ENCODE measurements around the gene MOSMO.
A peak's percentile ranks its signal among the peaks of the same experiment; 100 is the strongest.

MOSMO gene

DNA sequence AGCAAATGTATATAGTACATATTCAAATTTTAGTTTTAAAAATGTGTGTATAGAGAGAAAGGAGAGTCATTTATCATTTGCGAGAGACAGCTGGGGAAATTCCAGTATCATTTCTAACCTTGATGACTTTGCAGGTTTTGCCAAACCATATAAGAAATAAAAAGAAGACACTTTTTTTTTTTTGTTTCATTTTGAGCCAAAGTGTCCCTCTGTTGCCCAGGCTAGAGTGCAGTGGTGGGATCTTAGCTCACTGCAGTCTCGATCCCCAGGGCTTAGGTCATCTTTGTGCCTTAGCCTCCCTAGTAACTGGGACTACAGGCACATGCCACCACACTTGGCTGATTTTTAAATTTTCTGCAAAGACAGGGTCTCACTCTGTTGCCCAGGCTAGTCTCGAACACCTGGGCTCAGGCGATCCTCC, 46.0 kb downstream of the MOSMO start:
- no peak for DNase-seq

DNA sequence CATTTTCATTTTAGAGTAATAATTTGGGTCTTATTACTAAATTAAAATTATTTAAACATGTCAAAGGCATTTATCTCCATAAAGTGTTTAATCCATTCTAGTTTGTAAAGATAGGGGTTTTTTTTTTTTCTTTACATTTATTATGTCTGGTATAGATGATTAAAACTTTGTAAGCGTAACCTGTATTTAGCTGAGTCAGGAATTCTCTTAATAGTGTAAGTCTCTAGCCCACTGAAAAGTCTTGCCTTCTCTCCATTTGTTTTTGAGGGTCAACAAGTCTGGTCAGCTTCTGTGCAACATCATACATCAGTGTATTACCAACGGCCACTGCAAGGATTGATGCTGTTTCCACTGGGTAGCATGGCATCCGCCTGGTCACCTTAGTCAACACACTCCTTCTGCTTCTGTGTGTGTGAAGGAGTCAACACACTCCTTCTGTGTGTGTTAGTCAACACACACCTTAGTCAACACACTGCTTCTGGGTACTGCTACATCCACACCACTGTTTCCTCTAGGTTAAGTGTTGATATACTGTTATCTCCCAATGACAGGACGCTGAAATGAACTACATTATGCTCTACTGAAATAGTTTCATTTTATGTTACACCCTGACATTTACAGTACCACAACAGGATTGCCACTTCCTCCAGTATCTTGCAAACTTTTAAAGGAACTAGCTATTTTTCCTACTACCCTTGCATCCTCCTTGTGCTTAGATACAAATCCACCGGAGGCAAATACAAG, 47.1 kb downstream of the MOSMO start:
- DNase-seq = no peak

DNA sequence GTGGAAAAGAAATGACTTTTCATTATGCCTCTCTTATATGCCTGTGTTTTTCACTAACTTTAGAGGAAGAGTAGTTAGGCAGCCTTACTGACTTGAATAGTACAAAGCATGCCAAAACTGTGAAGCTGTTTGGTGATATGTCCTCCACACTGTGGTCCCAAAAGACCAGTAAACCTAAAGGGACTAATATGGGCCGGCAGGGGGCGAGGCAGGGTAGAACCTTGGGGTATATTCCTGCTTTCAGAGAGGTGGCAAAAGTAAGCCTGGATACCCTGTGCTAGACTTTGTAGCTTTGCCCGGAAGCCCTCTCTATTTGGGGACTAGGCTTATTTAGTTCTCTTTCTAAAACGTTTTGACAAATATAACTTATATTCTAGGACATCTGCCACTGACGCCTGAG, 48.0 kb downstream of the MOSMO start:
- no peak for DNase-seq

DNA sequence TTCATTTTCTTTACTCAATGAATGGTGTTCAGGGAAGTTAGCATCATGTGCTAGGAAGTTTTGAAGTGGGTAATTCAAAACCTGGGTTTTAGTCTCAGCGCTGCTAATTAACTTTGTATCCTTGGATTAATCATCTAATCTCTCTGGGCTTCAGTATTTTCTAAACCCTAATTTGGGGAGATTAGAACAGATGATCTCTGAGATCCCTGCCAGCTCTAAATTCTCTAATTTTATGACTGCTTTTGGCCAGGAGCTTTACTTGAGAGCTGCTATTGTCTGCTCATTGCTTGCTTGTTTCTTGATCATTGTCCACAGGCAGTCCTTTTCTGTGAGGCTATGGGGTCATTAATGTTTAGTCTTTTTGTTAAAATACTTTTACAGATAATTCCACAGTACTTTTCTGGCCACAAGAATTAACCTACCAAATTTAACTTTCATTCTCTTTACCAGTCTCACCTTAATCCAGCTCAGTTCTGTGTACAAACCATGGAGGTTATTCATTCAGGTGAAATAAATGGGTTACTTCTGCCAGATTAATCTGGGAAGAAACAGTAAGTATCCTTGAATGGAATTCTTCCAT, 56.1 kb downstream of the MOSMO start:
- DNase-seq = no peak

DNA sequence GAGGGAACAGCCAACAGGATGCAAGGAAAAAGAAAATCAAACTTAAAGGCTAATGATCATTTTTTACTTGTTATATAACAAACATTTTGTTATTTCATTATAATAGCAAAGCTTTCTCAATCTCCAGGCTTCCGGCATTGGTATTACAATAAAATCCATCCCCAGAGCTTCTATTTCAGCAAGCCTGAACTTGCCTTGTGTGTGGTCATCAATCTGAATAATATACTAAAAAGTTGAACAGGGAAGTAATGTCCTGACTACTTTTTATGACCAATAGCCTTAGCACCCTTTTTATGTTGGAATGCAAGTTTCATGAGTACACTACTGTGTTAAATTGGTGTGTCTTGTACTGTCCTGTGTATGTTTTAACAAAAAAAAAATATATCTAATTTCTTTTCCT, 57.3 kb downstream of the MOSMO start:
- DNase-seq = no peak

DNA sequence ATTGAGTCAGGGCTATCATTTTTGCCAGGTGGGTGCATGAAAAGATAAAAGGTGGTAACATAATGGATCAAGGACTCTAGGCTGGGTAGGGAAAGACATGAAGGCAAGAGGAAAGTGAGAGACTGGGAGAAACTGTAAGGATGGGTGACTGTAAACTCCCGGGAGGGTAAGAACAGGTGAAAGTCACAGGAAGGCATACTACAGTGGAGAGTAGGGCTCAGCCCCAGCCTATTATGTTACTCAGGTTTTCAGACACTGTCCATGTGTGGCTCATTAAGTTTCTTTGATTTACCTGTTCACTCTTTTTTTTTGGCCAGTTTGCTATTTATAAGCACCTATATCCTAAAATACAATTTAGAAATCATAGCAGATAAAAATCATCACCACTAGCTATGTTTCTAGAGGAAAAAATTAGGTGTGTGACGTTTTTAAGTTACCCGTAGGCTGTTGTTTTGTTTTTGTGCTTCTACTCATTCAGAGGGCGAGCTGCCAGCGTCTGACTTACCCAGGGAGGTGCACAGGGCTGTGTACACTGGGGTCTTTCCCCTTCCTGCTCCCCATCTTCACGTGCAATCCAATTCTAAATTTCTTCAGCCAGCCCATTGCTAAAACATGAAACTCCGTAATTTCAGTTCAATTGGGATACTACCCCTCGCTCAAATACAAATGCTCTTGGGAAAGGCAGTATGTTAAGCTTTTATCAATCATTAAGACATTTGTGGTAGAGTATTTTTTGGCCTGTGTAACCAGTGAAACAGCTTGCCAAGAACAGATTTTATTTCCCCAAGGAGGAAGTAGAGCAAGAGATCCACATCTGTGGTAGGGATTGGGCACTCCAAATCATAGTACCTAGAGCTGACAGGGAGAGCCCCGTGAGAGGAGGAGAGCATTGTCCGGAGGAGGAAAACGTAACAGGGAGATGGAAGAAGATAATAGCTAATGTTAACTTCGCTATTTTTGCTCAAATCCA, 62.7 kb downstream of the MOSMO start:
- no peak for DNase-seq

DNA sequence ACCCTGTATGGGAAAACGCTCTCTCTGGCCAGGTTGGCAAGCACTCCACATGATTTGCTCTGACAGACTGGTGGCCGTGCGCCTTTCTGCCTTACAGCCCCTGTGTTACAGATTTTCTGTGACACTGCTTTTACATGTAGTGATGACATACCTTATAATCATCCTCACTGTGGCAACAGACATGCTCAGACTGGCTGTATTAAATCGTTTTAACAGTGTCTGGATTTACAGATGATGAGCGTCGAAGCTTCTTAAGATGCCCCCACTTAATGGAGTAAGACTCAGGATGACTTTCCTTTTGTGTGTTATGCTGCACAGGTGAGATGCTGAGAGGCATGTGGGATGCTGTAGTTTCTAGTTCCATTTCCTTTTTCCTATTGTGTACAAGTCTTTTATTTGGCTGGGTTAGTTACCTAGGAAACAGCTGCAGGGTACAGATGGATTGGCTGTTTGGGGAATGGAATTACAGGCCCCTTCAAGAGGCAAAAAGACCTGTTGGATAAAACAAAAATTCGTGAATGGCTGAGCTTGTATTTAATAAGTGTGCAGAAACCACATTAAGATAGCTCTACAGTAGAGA, 63.5 kb downstream of the MOSMO start:
- DNase-seq = no peak

DNA sequence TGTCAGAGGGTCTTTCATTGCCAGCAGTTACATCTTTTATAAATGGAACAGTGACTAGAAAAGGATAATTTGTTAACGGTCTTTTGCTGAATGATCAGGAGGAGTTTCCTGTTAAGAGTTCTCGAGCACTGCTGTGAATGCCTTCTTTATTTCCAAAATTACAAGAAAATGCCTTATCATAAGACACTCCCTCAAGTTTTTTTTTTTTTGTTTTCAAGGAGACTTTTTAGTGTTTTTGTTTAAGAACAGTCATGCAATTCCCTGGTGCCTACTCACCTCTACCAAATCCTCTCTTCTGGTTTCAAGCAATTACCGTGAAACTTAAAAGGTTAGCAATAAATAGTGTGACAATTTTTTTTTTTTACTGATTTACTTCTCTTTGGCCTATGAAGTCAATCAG, 65.4 kb downstream of the MOSMO start:
- DNase-seq = no peak

DNA sequence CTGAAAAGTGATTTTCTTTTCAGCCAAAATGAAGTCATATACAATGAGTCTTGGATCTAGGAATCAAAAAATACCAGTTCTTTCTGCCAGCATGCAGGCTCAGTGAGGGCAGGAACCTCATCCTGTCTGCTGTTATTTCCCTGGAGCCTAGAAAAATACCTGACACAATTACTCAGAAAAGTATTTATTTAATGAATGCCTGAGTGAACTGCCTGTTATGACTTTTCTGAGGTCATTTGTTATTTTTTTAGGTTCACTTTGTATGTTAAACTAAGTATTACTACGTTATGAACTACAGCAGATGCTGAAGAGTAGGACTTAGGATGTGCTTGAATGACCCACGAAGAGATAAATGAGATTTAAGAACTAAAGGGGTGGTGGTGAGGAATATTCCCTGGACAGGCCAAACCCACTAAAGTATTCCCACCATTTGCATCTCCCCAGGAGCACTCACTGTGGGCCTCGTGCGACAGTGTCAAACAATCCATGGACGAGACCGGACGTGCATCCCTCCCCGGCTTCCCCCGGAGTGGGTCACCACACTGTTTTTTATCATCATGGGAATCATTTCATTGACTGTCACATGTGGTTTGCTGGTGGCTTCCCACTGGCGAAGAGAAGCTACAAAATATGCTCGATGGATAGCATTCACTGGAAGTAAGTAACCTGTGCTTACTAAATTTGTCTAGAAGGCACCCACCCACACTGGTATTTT, 67.3 kb downstream of the MOSMO start:
- DNase-seq = no peak

DNA sequence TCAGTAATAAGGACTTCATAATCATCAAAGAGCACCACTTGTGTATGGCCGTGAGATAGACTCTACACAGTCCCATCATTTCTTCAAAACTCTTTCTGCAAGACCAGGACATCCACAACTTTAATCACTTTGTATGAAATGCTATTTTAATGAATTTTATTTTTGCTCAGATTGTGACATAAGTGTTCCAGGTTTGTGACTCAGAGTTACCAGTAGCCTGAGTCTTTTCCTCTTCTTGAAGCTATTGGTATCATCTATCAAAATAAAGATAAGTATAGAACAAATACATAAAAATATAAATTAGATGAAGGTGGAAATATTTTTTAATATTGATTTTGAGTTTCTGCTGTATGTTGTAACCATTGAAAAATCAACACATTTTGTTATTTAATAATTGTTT, 67.9 kb downstream of the MOSMO start:
- DNase-seq = no peak

DNA sequence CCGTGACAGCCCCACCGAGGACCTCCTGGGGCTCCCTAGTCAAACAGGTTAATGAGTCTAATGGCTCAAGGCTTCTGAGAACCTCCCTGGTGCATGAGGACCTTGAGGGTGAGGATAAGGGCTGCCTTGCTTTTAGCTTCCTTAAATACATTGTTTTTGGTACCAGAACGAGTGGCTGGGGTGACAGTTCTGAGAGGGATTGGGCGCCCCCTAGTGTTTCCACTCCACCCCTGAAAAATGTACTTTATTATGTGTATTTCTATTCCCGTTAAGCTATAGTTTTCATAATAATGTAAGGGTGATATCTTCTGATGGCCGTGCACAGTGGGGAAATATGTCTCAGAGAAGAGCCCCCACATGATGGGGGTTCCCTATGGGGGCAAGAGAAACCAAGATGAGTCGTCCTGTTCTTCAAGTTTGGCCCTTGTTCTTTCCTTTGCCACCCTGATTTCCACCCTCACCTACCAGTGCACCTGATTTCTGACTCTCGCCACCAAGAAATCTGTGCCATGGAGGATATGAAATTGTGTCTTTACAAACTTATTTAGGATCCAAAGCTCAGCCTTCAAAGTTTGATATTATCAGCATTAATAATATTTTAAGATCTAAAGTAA, 69.9 kb downstream of the MOSMO start:
- peak in 1 of 2 experiments; percentile 38 for DNase-seq

DNA sequence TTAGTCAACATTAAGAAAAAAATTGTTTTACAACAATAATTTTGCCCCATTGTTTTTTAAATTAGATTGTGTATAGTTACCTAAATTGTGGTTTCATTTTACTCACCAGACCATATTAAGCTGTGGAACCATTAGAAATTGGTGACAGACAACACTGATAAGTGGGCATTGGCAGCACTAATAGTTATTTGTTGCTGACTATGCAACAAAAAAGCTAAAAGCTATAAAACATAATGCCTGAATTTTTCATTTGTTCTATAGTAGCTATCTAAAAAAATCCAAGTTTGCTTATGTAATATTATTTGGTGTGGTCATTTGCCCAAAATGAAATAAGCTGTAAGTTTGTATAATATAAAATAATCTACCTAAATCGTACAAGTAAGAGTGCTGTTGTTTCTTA, 70.7 kb downstream of the MOSMO start:
- no peak for DNase-seq

DNA sequence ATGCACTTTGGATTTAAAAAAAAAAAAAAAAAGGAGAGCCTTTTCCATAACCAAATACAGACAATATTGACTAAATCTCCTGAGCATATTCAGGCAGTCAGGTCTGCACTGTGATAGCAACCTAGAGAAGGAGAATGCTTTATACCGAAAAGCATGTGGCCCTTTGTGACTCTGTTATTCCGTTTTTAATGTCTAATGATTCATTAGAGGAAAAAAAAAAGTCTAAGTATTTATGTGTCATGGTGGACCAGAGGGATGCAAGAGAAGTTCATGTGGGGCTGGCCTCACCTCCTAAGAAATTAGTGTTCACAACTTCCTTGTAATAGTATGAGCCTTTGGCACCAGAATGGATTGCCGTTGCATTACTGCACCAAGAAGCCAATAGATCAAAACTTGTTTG, 73.1 kb downstream of the MOSMO start:
- DNase-seq = no peak

DNA sequence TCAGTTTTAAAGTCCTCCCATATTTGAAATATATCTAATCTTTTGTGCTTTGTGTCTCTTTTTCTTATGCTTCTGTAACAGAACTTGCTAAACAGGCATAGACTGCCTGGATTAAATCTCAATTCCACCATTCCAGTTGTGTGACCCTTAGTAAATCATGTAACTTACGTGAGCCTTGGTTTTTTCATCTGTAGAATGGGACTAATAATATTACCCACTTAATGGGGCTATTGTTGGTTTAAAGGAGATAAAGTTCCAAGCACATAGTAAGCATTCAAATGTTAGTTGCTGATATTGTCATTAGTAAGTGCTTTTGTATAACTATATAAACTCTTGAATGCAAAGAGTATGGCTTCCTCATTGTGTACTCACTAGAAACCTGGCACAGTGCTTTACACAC, 78.5 kb downstream of the MOSMO start:
- no peak for DNase-seq

DNA sequence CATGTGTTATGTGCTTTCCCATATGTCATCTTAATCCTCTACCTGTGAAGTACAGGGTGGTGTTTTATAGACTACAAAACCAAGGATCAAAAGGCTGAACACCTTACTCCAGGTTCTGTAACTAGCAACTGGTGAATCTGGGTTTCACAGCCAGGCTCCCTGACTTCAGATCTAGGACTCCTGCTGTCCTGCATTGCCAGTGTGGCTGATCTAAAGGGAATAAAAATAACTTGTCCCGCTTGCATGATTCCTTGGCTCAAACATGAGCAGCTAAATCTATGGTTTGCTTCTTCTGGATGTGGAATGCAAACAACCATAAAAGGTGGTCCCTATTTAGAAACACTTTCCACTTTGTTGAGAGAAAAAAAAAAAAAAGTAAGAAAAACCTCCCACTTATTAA, 80.7 kb downstream of the MOSMO start:
- no peak for DNase-seq

DNA sequence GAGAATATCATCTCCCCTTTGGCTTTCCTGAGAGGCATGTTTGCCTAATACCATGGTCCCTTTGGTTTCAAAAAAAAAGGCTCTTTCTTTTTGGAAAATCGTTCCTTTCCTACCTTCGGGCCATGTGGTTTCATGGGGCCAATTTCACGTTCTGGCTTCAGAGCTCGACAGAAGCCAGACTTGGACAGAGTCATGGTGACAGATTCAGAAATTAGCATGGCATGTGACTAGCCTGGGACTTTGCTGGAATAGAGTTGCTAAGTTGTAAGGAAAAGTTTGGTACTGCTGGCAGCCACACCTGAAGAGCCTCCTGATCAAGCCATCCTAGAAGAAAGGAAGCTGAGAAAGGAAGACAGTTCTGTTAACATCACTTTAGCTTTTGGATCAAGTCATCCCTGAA, 82.0 kb downstream of the MOSMO start:
- no peak for DNase-seq

DNA sequence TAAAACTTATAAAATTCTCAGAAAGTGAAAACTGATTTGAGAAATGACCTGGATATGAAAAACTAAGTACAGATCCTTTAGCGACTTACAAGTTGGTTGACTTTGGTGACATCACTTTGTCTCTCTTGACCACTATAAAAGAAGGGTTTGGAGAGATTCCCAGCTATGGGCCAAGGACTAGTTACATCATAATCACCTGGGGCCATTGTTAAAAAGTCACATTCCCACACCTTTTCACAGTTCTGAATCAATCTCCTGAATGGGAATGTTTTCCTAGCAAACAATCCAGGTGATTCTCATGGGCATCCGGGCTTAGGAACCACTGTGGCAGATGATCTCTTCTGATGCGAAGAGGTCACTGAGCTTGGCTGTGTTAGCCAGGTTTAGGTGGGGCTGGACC, 83.8 kb downstream of the MOSMO start:
- DNase-seq = no peak

DNA sequence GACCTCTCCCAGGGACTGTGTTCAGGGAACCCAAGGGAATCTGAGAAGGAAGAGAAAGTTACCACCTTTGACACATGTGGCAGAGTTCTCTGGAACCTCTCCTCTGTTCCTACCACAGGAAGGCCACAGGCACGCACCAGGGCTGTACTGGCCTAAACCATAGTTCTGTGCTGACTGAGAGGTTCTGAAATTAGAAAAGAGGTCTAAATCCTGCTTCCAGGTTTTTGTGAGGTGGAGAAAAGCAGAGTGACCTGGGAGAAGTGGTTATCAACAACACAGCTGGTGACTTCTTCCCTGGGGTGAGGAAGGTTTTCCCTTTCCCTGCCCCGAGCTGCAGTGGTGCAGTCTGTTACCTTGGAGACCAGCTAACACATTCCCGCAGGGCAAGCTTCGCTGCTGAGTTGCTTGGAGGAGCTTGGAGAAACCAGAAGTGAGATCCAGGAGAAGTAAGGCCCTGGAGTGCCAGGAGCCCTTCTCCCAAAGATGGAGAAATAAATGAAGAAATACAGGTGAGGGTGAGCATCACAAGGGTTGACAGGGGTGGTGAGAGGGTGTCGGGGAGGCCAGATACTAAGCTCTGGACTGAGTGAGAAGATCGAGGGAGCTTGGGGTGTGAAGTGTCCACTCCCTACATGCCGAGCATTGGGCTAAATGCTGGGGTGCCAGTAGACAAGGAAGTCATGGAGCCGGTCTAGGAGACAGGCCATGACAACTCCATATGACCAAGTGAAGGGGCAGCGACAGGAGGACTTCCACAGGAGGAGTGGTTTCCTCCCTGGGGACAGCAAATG, 84.4 kb downstream of the MOSMO start, which contains the start of gene VWA3A:
TSS of gene VWA3A (plus strand) at position 399 of the 791 bp plus-strand sequence. CDS start at position 496, 97 bp downstream.
- no peak for DNase-seq

DNA sequence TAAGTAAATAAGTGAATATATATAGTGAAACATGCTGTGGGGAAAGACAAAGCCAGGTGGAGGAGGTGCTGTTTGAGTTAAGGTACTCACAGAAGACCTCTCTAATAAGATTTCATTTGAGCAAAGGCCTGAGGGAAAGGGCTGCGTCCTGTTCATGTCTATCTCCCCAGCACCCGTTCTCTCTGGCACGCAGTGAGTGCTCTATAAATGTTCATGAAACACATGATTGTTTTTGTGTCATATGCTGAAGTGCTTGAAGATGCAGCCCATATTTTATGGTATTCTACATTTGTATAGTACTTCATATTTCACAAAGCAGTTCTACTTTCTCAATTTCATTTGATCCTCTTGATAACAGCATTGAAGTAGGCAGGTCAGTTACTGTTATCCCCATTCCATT, 85.4 kb downstream of the MOSMO start:
- no peak for DNase-seq

DNA sequence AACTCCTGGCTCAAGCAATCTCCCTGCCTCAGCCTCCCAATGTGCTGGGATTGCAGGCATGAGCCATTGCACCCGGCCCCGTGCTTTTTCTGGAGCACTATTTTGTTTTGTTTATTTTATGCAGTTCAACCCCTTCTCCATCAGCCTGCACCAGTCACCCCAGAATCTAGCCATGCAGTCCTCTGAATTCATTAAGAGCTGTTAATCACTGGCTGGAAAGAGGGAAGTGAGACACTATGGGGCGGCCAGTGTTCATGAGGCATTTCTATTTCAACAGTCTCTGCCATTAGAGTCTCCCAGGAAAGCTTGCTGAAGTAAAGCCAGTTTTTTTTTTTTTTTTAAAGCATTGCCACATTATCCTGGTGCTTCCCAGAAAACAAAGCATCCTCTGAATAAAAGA, 86.1 kb downstream of the MOSMO start:
- no peak for DNase-seq
